H1 (cell line): ENCODE data around the gene GTF2F2. TPM values are rescaled to one million over a fixed set of nuclear protein-coding genes. Genes with fewer than 3 reads are reported as not detected.

ENCODE experiments used
- CTCF ChIA-PET: fragments of 300-600 bp; sonication (Branson Sonifier 250); formaldehyde crosslinking; loops from one replicate; lab custom pipeline; 2021; ENCODE audit not compliant: partially characterized antibody; lab: Charles Lee
- POLR2A ChIA-PET: fragments of 300-600 bp; sonication (Branson Sonifier 250); formaldehyde crosslinking; loops from one replicate; lab custom pipeline; 2021; ENCODE audit warnings: inconsistent platforms; ENCODE audit not compliant: partially characterized antibody; lab: Charles Lee
- DNase-seq, 2 experiments: peaks; one replicate each; pipeline versions ENCODE4 v3.0.0 to v3.0.0-alpha.2; 2010 to 2022; ENCODE audit warnings: low spot score in 2 of 2, low read depth in 1 of 2, mixed read lengths in 1 of 2
- FAIRE-seq: peaks from 2 replicates; lab custom pipeline; 2011; peaks lifted over from hg19 to GRCh38; lab: Jason Lieb, UNC
- H2AFZ ChIP-seq: 2 replicates; pipeline ENCODE4 v1.8.1; 2012; ENCODE audit warnings: low read length, inconsistent platforms
- H2AK5ac ChIP-seq: 2 replicates; pipeline ENCODE4 v1.6.1; 2013; ENCODE audit warnings: low read depth, low read length
- H2BK120ac ChIP-seq: replicated peaks from 2 replicates; pipeline ENCODE3; 2013; ENCODE audit warnings: low read depth, low read length, inconsistent platforms
- H2BK12ac ChIP-seq: 2 replicates; pipeline ENCODE4 v1.6.1; 2013; ENCODE audit warnings: low read depth, low read length
- H2BK15ac ChIP-seq: 2 replicates; pipeline ENCODE4 v1.6.1; 2013; ENCODE audit warnings: low read length
- H2BK20ac ChIP-seq: 2 replicates; pipeline ENCODE4 v1.6.1; 2013; ENCODE audit warnings: low read length
- H2BK5ac ChIP-seq: 2 replicates; pipeline ENCODE4 v1.6.1; 2013; ENCODE audit warnings: low read depth, low read length
- H3K14ac ChIP-seq: 2 replicates; pipeline ENCODE4 v1.6.1; 2013; ENCODE audit warnings: inconsistent platforms; ENCODE audit not compliant: insufficient read length
- H3K18ac ChIP-seq: 2 replicates; pipeline ENCODE4 v1.6.1; 2013; ENCODE audit warnings: low read length; ENCODE audit errors: extremely low read depth
- H3K23ac ChIP-seq: 2 replicates; pipeline ENCODE4 v1.6.1; 2013; ENCODE audit warnings: inconsistent platforms; ENCODE audit not compliant: insufficient read length
- H3K23me2 ChIP-seq: 2 replicates; pipeline ENCODE4 v1.6.1; 2013; ENCODE audit warnings: low read depth, low read length
- H3K27ac ChIP-seq: 2 replicates; pipeline ENCODE4 v1.6.1; 2011; ENCODE audit warnings: low read depth, low read length, inconsistent platforms
- H3K27me3 ChIP-seq, 4 experiments: replicated peaks in 1 of 4; 1 replicate in 1 of 4; 2 replicates in 3 of 4; pipeline versions ENCODE4 v1.6.1 to v1.8.1; 2011 to 2013; ENCODE audit warnings: low read length in 3 of 4, mild to moderate bottlenecking in 3 of 4, inconsistent platforms in 2 of 4, mixed read lengths in 2 of 4, moderate library complexity in 1 of 4; ENCODE audit not compliant: control insufficient read depth in 3 of 4, insufficient read depth in 3 of 4; ENCODE audit errors: extremely low read depth in 1 of 4
- H3K36me3 ChIP-seq, 4 experiments: 2 replicates each; pipeline versions ENCODE4 v1.6.1 to v1.8.1; 2011 to 2013; ENCODE audit warnings: mild to moderate bottlenecking in 4 of 4, low read length in 3 of 4, moderate library complexity in 2 of 4, control low read depth in 1 of 4, inconsistent platforms in 1 of 4; ENCODE audit not compliant: insufficient read depth in 4 of 4, control insufficient read depth in 2 of 4
- H3K4ac ChIP-seq: replicated peaks from 2 replicates; pipeline ENCODE3; 2013; ENCODE audit warnings: low read length, low read depth, mixed read lengths, inconsistent platforms; ENCODE audit not compliant: insufficient read length
- H3K4me1 ChIP-seq, 4 experiments: replicated peaks in 1 of 4; 1 replicate in 1 of 4; 2 replicates in 3 of 4; pipeline versions ENCODE4 v1.6.1 to v1.8.1; 2011 to 2013; ENCODE audit warnings: low read length in 3 of 4, inconsistent platforms in 2 of 4, mixed read lengths in 1 of 4; ENCODE audit not compliant: insufficient read depth in 4 of 4, control insufficient read depth in 3 of 4
- H3K4me2 ChIP-seq, 2 experiments: 2 replicates each; pipeline versions ENCODE4 v1.6.1 to v1.8.1; 2011 to 2013; ENCODE audit warnings: low read depth in 2 of 2, low read length in 2 of 2, control low read depth in 1 of 2, inconsistent platforms in 1 of 2, mild to moderate bottlenecking in 1 of 2; ENCODE audit not compliant: insufficient read depth in 1 of 2
- H3K4me3 ChIP-seq, 4 experiments: fragments of 200-600, 300-600 bp in 1 of 4; sonication (generic), shearing (Covaris generic), sonication (Bioruptor Twin) in 1 of 4; 2 replicates each; pipeline versions ENCODE4 v1.5.1 to v1.8.1; 2011 to 2016; ENCODE audit warnings: low read length in 4 of 4, low read depth in 3 of 4, control low read depth in 2 of 4, inconsistent platforms in 2 of 4, mild to moderate bottlenecking in 2 of 4, mixed read lengths in 1 of 4, moderate library complexity in 1 of 4; ENCODE audit not compliant: insufficient read depth in 2 of 4; ENCODE audit errors: extremely low read depth in 1 of 4
- H3K56ac ChIP-seq: replicated peaks from 2 replicates; pipeline ENCODE3; 2013; ENCODE audit warnings: low read depth, mild to moderate bottlenecking, mixed read lengths, low read length, inconsistent platforms; ENCODE audit not compliant: insufficient read length
- H3K79me1 ChIP-seq: 2 replicates; pipeline ENCODE4 v1.6.1; 2013; ENCODE audit warnings: low read depth, low read length, control low read depth
- H3K79me2 ChIP-seq, 2 experiments: 2 replicates each; pipeline versions ENCODE4 v1.6.1 to v1.8.1; 2012 to 2013; ENCODE audit warnings: low read length in 2 of 2, mild to moderate bottlenecking in 2 of 2, inconsistent platforms in 1 of 2; ENCODE audit not compliant: insufficient read depth in 2 of 2, control insufficient read depth in 1 of 2
- H3K9ac ChIP-seq, 4 experiments: replicated peaks in 1 of 4; 1 replicate in 1 of 4; 2 replicates in 3 of 4; pipeline versions ENCODE4 v1.6.1 to v1.8.1; 2011 to 2013; ENCODE audit warnings: low read depth in 3 of 4, low read length in 3 of 4, control low read depth in 2 of 4, mild to moderate bottlenecking in 2 of 4, moderate library complexity in 2 of 4, inconsistent platforms in 1 of 4; ENCODE audit errors: extremely low read depth in 1 of 4
- H3K9me3 ChIP-seq, 2 experiments: 2 replicates each; pipeline versions ENCODE4 v1.6.1 to v1.8.1; 2012 to 2013; ENCODE audit warnings: mild to moderate bottlenecking in 2 of 2, moderate library complexity in 2 of 2, control low read depth in 1 of 2, inconsistent platforms in 1 of 2, low read depth in 1 of 2, low read length in 1 of 2, mixed read lengths in 1 of 2; ENCODE audit not compliant: insufficient read depth in 2 of 2
- H4K20me1 ChIP-seq, 2 experiments: replicated peaks in 1 of 2; 2 replicates each; pipeline versions ENCODE3 to v1.8.1; 2011 to 2013; ENCODE audit warnings: inconsistent platforms in 2 of 2, low read length in 2 of 2, mild to moderate bottlenecking in 1 of 2; ENCODE audit not compliant: insufficient read depth in 2 of 2, control insufficient read depth in 1 of 2
- H4K5ac ChIP-seq: 2 replicates; pipeline ENCODE4 v1.6.1; 2013; ENCODE audit warnings: low read length, low read depth, mixed read lengths, inconsistent platforms; ENCODE audit not compliant: insufficient read length
- H4K8ac ChIP-seq: 2 replicates; pipeline ENCODE4 v1.8.0; 2013; ENCODE audit warnings: mild to moderate bottlenecking, moderate library complexity, low read length, inconsistent platforms; ENCODE audit not compliant: insufficient read depth; ENCODE audit errors: extremely low read depth
- H4K91ac ChIP-seq: replicated peaks from 2 replicates; pipeline ENCODE3; 2013; ENCODE audit warnings: low read length, mixed read lengths, inconsistent platforms; ENCODE audit not compliant: insufficient read length
- CEBPB ChIP-seq: IDR thresholded peaks from 2 replicates; pipeline ENCODE4 v1.6.1; 2012; ENCODE audit warnings: low read depth, low read length
- FOSL1 ChIP-seq: IDR thresholded peaks from 2 replicates; pipeline ENCODE4 v1.6.1; 2011; ENCODE audit warnings: mild to moderate bottlenecking, low read depth, low read length, moderate library complexity; ENCODE audit not compliant: insufficient read depth
- WGBS, 2 experiments: shearing (Covaris generic) in 1 of 2; methylation state at CpG; one replicate each; pipeline versions ENCODE4 v1.1.6 to v1.1.7; 2013 to 2015; ENCODE audit warnings: low lambda C conversion rate in 2 of 2, mixed read lengths in 2 of 2, inconsistent platforms in 1 of 2, low coverage in 1 of 2, missing lambda C conversion rate in 1 of 2; ENCODE audit not compliant: insufficient replicate concordance in 2 of 2, insufficient coverage in 1 of 2, insufficient read length in 1 of 2; ENCODE audit errors: extremely low coverage in 1 of 2, missing lambda C conversion rate in 1 of 2; 5-methylcytosine and 5-hydroxymethylcytosine counted together
- polyA plus RNA-seq, 7 experiments: library from polyadenylated mRNA; depleted of rRNA in 3 of 7; stranded (reverse) in 5 of 7; unstranded in 2 of 7; fragments of >200 nt in 5 of 7; fragments of 200-250 nt in 2 of 7; gene quantifications; 1 replicate in 5 of 7; 2 replicates in 1 of 7; 4 replicates in 1 of 7; pipeline versions ENCODE4 v1.2.1 to v1.2.3, GENCODE V29; 2011 to 2013; ENCODE audit warnings: missing spikeins in 2 of 7, mixed read lengths in 2 of 7
- total RNA-seq: library from RNA; stranded (reverse); fragmentation: NEBNext Ultra II Directional; extraction: Animal tissue kit (Norgen Biotek cat#: 25700); gene quantifications from 2 replicates; pipeline ENCODE4 v1.2.1, GENCODE V29; 2021

GTF2F2 gene
- total and polyA plus RNA-seq, 2 of the 8 experiments (the other 6 are each of a cell fraction or from before 2014, with no cell fraction given): 10.8 to 31.1 TPM

DNA sequence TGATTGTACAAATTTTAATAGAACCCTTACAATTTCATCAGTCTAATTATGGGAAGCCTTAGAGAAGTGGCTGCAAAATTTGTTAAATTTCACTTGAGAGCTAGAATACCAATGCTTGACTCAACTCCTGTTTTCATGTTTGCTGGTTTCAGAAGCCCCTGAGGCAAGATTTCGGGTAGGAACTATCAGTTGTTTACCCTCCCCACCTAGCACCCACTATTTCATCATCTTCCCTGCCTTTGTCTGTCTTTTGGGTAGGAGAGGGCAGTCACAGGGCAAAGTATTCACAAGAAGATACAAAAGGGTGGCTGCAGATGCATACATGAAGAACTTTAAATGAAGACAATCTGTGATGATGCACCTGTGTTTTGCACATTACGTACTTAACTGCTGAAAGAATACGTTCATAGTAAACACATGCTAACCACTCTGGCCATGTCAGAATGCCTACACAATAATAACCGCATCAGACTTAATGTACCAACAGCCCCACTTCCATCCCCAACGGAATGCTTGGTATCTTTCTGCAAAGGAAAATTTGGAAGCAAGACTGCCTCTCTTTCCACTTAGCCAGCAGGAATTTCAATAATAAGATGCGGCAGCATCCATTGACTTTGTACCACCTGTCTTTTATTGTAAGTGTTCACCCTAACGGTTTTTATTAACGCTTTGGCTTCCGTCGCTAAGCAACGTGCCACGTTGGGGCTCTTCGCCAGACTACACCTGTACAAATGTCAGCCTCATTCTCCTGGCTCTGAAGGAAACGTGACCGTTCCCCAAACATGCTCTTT is 190.2 kb downstream of the GTF2F2 start:
- Histone ChIP-seq H2BK120ac (no peak overlapping the region), H2BK20ac (peak overlapping the region; percentile 76; the same call in 1 of the 2 replicates), H3K27ac (no peak overlapping the region), H3K18ac (peak overlapping the region; percentile 95; the same call in 1 of the 2 replicates), H2AK5ac (no peak overlapping the region), H4K5ac (no peak overlapping the region), H4K91ac (peak overlapping the region; percentile 56), H3K4me1 (peaks cover 0 to 17% (median 12%) of the 10 kb centered on the region in 4 experiments), H3K4me3 (peak overlapping the region; percentile 9 to 65 (median 44); a peak in 7 of 8 replicates), H3K36me3 (no peaks in the 10 kb centered on the region), H3K9me3 (no peaks in the 10 kb centered on the region), H4K20me1 (no peaks in the 10 kb centered on the region), H3K23me2 (peaks cover 9% of the 10 kb centered on the region; the same call in 1 of the 2 replicates), H2AFZ (peak overlapping the region; percentile 55; the same call in 1 of the 2 replicates), H3K79me1 (no peaks in the 10 kb centered on the region), H3K56ac (no peak overlapping the region), H3K4me2 (peak overlapping the region; percentile 81 to 83), H3K4ac (no peak overlapping the region), H3K23ac (no peak overlapping the region), H3K79me2 (no peaks in the 10 kb centered on the region; a peak in 1 of 4 replicates), H3K14ac (no peak overlapping the region), H3K27me3 (no peaks in the 10 kb centered on the region), H2BK5ac (peak overlapping the region; percentile 80; the same call in 1 of the 2 replicates), H2BK15ac (peak overlapping the region; percentile 97), H2BK12ac (peak overlapping the region; percentile 84), H3K9ac (peak overlapping the region in 1 of 4 experiments; percentile 29; a peak in 2 of 7 replicates), H4K8ac (no peak overlapping the region)
- 27% methylated on average over 15 of the region's 15 CpGs; no CpG with 5 or more reads in 1 of the 2 experiments for WGBS, 2 experiments
- POLR2A ChIA-PET: interaction anchor here (0.7 kb wide), 1 partner anchor 98 kb away, joined by 3 read pairs; no protein-coding TSS in a partner anchor
- no peak for DNase-seq
- peak; percentile 79 for FAIRE-seq
- TF ChIP-seq CEBPB: peak; percentile 31; the same call in 1 of the 2 replicates
- TF ChIP-seq FOSL1: no peak
- CTCF ChIA-PET: interaction anchor here (0.7 to 6.0 kb wide), 10 partner anchors 9 to 268 kb away, joined by 3 to 75 read pairs (median 5); no protein-coding TSS in a partner anchor
